Pancreas (tissue), 10 donors: ENCODE results near the gene GPR155. TPM values are rescaled to one million over a fixed set of nuclear protein-coding genes. Genes with fewer than 3 reads are reported as not detected.

Experiments
- ATAC-seq, 4 donors: fragments of 200-7000 bp; cut with Tn5 transposase; one replicate each; pipeline versions ENCODE4 v1.8.0 to v1.9.1; 2020; ENCODE audit warnings: mild to moderate bottlenecking in 4 of 4, moderate library complexity in 4 of 4
- DNase-seq, 6 donors: peaks; one replicate each; pipeline ENCODE4 v3.0.0-alpha.2; 2020
- FAIRE-seq: peaks from 2 replicates; lab custom pipeline; 2012; peaks lifted over from hg19 to GRCh38; lab: Jason Lieb, UNC
- H3K27ac ChIP-seq, 4 donors: fragments of 200-600 bp; sonication (generic); 1 replicate in 3 of 4; 2 replicates in 1 of 4; pipeline versions ENCODE4 v1.5.0 to v1.8.0; 2020
- H3K27me3 ChIP-seq, 4 donors: fragments of 200-600 bp; one replicate each; pipeline ENCODE4 v1.8.0; 2021
- H3K36me3 ChIP-seq, 3 donors: fragments of 200-600 bp; sonication (generic) in 1 of 3; one replicate each; pipeline versions ENCODE4 v1.5.0 to v1.8.0; 2020 to 2021
- H3K4me1 ChIP-seq, 3 donors: fragments of 200-600 bp; one replicate each; pipeline ENCODE4 v1.8.0; 2021
- H3K4me3 ChIP-seq, 4 donors: fragments of 200-600 bp; sonication (generic) in 2 of 4; one replicate each; pipeline versions ENCODE4 v1.5.0 to v1.8.0; 2020 to 2021
- H3K9me3 ChIP-seq, 4 donors: fragments of 200-600 bp; one replicate each; pipeline ENCODE4 v1.8.0; 2021
- WGBS, 2 donors: extraction: QIAGEN DNeasy Blood & Tissue Kit; methylation state at CpG; one replicate each; pipeline ENCODE4 v1.1.7; 2013; 5-methylcytosine and 5-hydroxymethylcytosine counted together
- intact Hi-C, 3 donors: fragments of 100-400 bp; cut with DNase I; formaldehyde crosslinking; loops; one replicate each; pipeline versions ENCODE4 v1.11.1 to v1.14.2; 2022
- polyA plus RNA-seq, 2 donors: library from polyadenylated mRNA; stranded (reverse); fragments of 200-250 nt; gene quantifications; one replicate each; pipeline ENCODE4 v1.2.3, GENCODE V29; 2013
- total RNA-seq, 6 donors: library from RNA; stranded (reverse); fragmentation: NEBNext Ultra II Directional in 4 of 6; extraction: Animal tissue kit (Norgen Biotek cat#: 25700) in 4 of 6; gene quantifications; one replicate each; pipeline versions ENCODE4 v1.2.1 to v1.2.4, GENCODE V29; 2021 to 2023
- TF ChIP-seq, protein P1 (sequence below), 4 donors: fragments of 200-600 bp; sonication (generic) in 3 of 4; IDR thresholded peaks; one replicate each; pipeline versions ENCODE4 v1.5.0 to v1.8.0; 2021; ENCODE audit warnings: antibody characterized with exemption in 4 of 4
- donor health status: healthy with polysubstance abuse.
- donor health status: DM: no; HTN: no; CAD: no; lungs with moderate emphysema.
- donor health status: DM: no; HTN: no; CAD: no.
- donor health status: control.
- donor health status: control.
- donor health status: Bipolar disorder and iron deficiency.
- donor health status: DM: yes; HTN: yes; CAD: no.
- donor health status: DM: no; HTN: no; CAD: no.
- donor health status: DM: no; HTN: no; CAD: no.
- donor health status: DM: yes; HTN: yes; CAD: no.

The GPR155 gene
- total and polyA plus RNA-seq, 8 donors = 2.4 to 11.5 (median 7.8) TPM

DNA sequence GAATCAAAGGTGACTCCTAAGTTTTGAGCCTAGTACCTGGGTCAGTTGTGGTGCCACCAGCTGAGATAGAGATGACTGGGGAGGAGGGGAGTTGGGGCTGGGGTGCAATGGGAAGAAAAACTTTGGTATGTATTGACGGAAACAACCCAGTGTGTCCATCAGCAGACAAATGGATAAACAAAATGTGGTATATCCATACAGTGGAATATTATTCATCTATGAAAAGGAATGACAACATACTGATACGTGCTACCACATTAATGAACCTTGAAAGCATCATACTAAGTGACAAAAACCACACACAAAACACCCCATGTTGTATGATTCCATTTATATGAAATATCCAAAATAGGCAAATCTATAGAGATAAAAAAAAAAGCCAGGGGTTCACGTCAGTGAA is 41.1 kb upstream of the GPR155 start:
- FAIRE-seq (no peak), DNase-seq (no peak), ATAC-seq (no peak)
- 90 to 97% methylated on average over 3 of the region's 3 CpGs for WGBS, 2 donors
- Histone ChIP-seq H3K27me3 (no peaks in the 10 kb centered on the region), H3K27ac (no peak overlapping the region), H3K4me3 (no peak overlapping the region), H3K36me3 (no peaks in the 10 kb centered on the region), H3K9me3 (no peaks in the 10 kb centered on the region), H3K4me1 (no peaks in the 10 kb centered on the region)
- intact Hi-C loops = no loop called here
- TF ChIP-seq, protein P1, sequence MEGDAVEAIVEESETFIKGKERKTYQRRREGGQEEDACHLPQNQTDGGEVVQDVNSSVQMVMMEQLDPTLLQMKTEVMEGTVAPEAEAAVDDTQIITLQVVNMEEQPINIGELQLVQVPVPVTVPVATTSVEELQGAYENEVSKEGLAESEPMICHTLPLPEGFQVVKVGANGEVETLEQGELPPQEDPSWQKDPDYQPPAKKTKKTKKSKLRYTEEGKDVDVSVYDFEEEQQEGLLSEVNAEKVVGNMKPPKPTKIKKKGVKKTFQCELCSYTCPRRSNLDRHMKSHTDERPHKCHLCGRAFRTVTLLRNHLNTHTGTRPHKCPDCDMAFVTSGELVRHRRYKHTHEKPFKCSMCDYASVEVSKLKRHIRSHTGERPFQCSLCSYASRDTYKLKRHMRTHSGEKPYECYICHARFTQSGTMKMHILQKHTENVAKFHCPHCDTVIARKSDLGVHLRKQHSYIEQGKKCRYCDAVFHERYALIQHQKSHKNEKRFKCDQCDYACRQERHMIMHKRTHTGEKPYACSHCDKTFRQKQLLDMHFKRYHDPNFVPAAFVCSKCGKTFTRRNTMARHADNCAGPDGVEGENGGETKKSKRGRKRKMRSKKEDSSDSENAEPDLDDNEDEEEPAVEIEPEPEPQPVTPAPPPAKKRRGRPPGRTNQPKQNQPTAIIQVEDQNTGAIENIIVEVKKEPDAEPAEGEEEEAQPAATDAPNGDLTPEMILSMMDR (IDR thresholded peaks at IDR 0.05) = no peak

DNA sequence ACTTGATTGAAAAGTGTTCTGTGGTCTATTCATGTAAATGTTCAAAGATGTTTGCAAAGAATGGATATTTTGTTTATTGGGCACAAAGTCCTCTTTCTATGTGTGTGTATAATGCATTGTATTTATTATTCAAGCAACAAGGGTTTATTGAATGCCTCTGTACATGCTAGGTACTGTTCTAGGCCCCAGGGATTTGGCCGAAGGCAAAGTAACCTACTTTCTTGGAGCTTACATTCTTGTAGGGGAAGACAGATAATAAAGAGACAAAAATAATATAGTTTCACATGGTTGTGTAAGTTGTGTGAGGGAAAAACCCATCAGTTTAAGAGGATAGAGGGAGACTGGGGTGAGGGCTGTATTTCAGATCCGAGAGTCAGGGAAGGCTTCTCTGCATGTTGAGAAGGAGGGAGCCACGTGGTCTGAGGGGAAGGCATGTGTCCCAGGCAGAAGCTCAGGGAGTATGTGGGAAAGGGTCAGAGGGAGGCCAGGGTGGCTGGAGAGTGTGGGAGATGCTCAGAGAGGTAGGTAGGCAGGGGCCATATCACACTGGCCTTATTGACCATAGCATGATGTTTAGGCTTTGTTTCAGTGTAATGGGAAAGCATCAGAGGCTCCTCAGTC is 40.4 kb upstream of the GPR155 start:
- Histone ChIP-seq H3K27me3 (no peaks in the 10 kb centered on the region), H3K4me3 (no peak overlapping the region), H3K36me3 (no peaks in the 10 kb centered on the region), H3K9me3 (no peaks in the 10 kb centered on the region), H3K27ac (no peak overlapping the region), H3K4me1 (peaks cover 0 to 5% (median 0%) of the 10 kb centered on the region in 3 donors)
- FAIRE-seq (no peak), ATAC-seq (no peak), DNase-seq (no peak)
- TF ChIP-seq, protein P1 (IDR thresholded peaks at IDR 0.05) = no peak
- intact Hi-C loops = no loop called here
- 87 to 93% methylated on average over 3 of the region's 3 CpGs for WGBS, 2 donors

DNA sequence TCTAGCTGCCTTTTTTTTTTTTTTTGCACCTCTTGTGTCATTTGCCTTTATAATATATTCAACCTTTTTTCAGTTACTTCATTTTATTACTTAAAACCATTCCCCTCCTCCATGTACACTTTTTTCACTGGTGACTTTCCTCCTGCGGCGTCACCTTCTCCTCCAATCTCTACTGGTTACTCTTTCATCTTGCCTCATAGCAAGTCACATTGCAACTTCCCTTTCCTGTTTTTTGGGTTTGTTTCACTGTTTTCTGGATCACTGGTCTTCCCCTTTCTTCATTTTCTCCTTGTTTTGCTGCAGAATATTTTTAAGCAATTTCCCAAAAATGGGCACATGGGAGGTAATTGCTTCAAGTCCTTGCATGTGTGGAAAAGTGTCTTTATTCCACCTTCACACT is 37.7 kb upstream of the GPR155 start:
- no peak for FAIRE-seq
- no peak overlapping the region for H3K27ac ChIP-seq
- no peaks in the 10 kb centered on the region for H3K36me3 ChIP-seq
- H3K4me1 ChIP-seq = peaks cover 0 to 6% (median 0%) of the 10 kb centered on the region in 3 donors
- no peak overlapping the region for H3K4me3 ChIP-seq
- intact Hi-C loops = loop anchor here in 1 of 3 donors (5.0 kb wide), 1 partner anchor 62 kb away; no protein-coding TSS in a partner anchor
- no peaks in the 10 kb centered on the region for H3K9me3 ChIP-seq
- ATAC-seq = peak in 1 of 4 donors; percentile 51
- DNase-seq = no peak
- 83 to 96% methylated on average over 2 of the region's 2 CpGs for WGBS, 2 donors
- H3K27me3 ChIP-seq = no peaks in the 10 kb centered on the region
- TF ChIP-seq, protein P1 (IDR thresholded peaks at IDR 0.05) = no peak

DNA sequence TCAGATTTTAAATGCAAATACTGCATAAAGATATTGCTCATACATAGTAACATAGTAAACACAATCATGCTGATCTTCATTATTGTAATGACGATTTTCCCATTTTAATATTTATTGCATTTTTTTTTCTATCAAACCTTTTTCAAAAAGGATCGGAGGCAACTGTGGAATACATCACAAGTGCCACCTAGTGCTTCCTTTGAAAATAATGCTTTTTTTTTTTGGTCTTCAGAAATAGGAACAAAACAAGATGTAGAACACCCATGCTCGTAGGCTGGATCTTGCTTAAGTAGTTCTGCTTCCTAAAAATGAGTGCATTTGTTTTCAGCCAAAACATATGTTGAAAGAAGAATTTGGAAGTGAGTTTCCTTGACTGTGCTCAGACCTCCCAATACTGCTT is 35.7 kb upstream of the GPR155 start:
- peaks cover 0 to 6% (median 0%) of the 10 kb centered on the region in 3 donors for H3K4me1 ChIP-seq
- H3K27me3 ChIP-seq = no peaks in the 10 kb centered on the region
- H3K27ac ChIP-seq = peak overlapping the region in 1 of 4 donors; percentile 0
- no peaks in the 10 kb centered on the region for H3K36me3 ChIP-seq
- no peaks in the 10 kb centered on the region for H3K9me3 ChIP-seq
- ATAC-seq (peak in 3 of 4 donors; percentile 62 to 80 (median 76)), FAIRE-seq (no peak), DNase-seq (no peak)
- intact Hi-C loops = loop anchor here in 1 of 3 donors (5.0 kb wide), 1 partner anchor 60 kb away; no protein-coding TSS in a partner anchor
- WGBS, 2 donors = 5 to 14% methylated on average over 3 of the region's 3 CpGs
- H3K4me3 ChIP-seq = no peak overlapping the region
- TF ChIP-seq, protein P1 (IDR thresholded peaks at IDR 0.05) = peak in 1 of 4 donors; percentile 24

DNA sequence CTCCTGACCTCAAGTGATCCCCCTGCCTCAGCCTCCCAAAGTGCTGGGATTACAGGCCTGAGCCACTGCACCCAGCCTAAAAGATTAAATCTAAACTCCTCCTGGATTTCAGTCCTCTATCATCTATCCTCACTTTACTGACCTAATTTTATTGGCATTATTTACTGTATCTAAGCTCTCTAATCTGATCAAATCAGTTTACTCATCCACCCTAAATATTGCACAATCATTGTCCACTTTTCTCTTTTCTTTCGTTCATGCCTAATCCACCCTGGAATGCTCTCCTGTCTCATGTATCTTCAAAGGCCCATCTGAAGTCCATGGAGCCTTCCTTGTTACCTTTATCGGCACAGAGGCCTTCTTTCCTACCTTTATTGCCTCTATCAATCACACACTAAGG is 31.6 kb upstream of the GPR155 start:
- H3K36me3 ChIP-seq = no peaks in the 10 kb centered on the region
- intact Hi-C loops = no loop called here
- H3K4me1 ChIP-seq = peaks cover 0 to 6% (median 0%) of the 10 kb centered on the region in 3 donors
- no peak overlapping the region for H3K27ac ChIP-seq
- DNase-seq = no peak
- no peak for FAIRE-seq
- H3K9me3 ChIP-seq = no peaks in the 10 kb centered on the region
- H3K4me3 ChIP-seq = no peak overlapping the region
- WGBS, 2 donors = 65 to 70% methylated on average over 2 of the region's 2 CpGs
- ATAC-seq = no peak
- TF ChIP-seq, protein P1 (IDR thresholded peaks at IDR 0.05) = no peak
- no peaks in the 10 kb centered on the region for H3K27me3 ChIP-seq
